CD4-positive, alpha-beta T cell (primary cell): ENCODE data around the gene TBX15. TPM values are rescaled to one million over a fixed set of nuclear protein-coding genes. Genes with fewer than 3 reads are reported as not detected.

Experiments
- ATAC-seq: fragments of 200-7000 bp; cut with Tn5 transposase; one replicate; pipeline ENCODE4 v1.10.0; 2022; ENCODE audit warnings: mild to moderate bottlenecking; ENCODE audit not compliant: poor library complexity
- CTCF ChIA-PET: fragments of 350-600 bp; sonication (Branson Sonifier 250); formaldehyde crosslinking; loops from one replicate; lab custom pipeline; 2021; ENCODE audit warnings: antibody characterized with exemption, inconsistent platforms; lab: Charles Lee
- POLR2A ChIA-PET: fragments of 350-600 bp; sonication (Branson Sonifier 250); formaldehyde crosslinking; loops from one replicate; lab custom pipeline; 2021; ENCODE audit warnings: antibody characterized with exemption, inconsistent platforms; lab: Charles Lee
- DNase-seq, 14 experiments: peaks; one replicate each; pipeline ENCODE4 v3.0.0-alpha.2; 2013 to 2020; ENCODE audit warnings: mixed read lengths in 2 of 14
- H3K27ac ChIP-seq, 2 donors: one replicate each; pipeline versions ENCODE4 v1.5.1 to v1.7.0; 2013; ENCODE audit warnings: low read length in 2 of 2, low read depth in 1 of 2, mild to moderate bottlenecking in 1 of 2
- H3K27me3 ChIP-seq, 2 experiments: 1 replicate in 1 of 2; 2 replicates in 1 of 2; pipeline versions ENCODE4 v1.6.1 to v1.7.0; 2013; ENCODE audit warnings: low read length in 2 of 2, control low read depth in 1 of 2, mild to moderate bottlenecking in 1 of 2, moderate library complexity in 1 of 2; ENCODE audit not compliant: insufficient read depth in 2 of 2, control insufficient read depth in 1 of 2
- H3K36me3 ChIP-seq: one replicate; pipeline ENCODE4 v1.6.1; 2013; ENCODE audit warnings: low read length, control low read depth; ENCODE audit not compliant: insufficient read depth
- H3K4me1 ChIP-seq: one replicate; pipeline ENCODE4 v1.6.1; 2013; ENCODE audit warnings: low read length, control low read depth; ENCODE audit not compliant: insufficient read depth
- H3K4me3 ChIP-seq: one replicate; pipeline ENCODE4 v1.5.1; 2013; ENCODE audit warnings: mild to moderate bottlenecking, low read length, moderate library complexity
- H3K9me3 ChIP-seq, 2 experiments: 1 replicate in 1 of 2; 2 replicates in 1 of 2; pipeline versions ENCODE4 v1.6.1 to v1.7.0; 2013; ENCODE audit warnings: low read length in 2 of 2, mild to moderate bottlenecking in 2 of 2, control low read depth in 1 of 2, moderate library complexity in 1 of 2; ENCODE audit not compliant: control insufficient read depth in 1 of 2, insufficient read depth in 1 of 2
- H3K27ac Mint-ChIP-seq: one replicate; pipeline ENCODE4 v1.8.0; 2020; ENCODE audit warnings: mixed read lengths
- H3K27me3 Mint-ChIP-seq: one replicate; pipeline ENCODE4 v1.8.0; 2021; ENCODE audit warnings: mixed read lengths
- H3K36me3 Mint-ChIP-seq: one replicate; pipeline ENCODE4 v1.8.0; 2021; ENCODE audit warnings: low read depth, mixed read lengths
- H3K4me1 Mint-ChIP-seq: one replicate; pipeline ENCODE4 v1.8.0; 2021; ENCODE audit warnings: low read depth, mixed read lengths
- H3K4me3 Mint-ChIP-seq: one replicate; pipeline ENCODE4 v1.8.0; 2020; ENCODE audit warnings: mild to moderate bottlenecking, mixed read lengths
- H3K9me3 Mint-ChIP-seq: one replicate; pipeline ENCODE4 v1.8.0; 2020; ENCODE audit warnings: mixed read lengths
- intact Hi-C, 2 experiments: fragments of 100-400 bp; cut with DNase I in 1 of 2; cut with micrococcal nuclease in 1 of 2; formaldehyde crosslinking; loops; one replicate each; pipeline versions ENCODE4 v1.15.1 to v1.9.0; 2023 to 2025; cut with DNase I, micrococcal nuclease
- total RNA-seq, 174 experiments: library from RNA in 2 of 174; stranded (reverse) in 2 of 174; gene quantifications; one replicate each; pipeline ENCODE4 v1.2.3 and lab custom pipeline; 2021 to 2026
- TF ChIP-seq, protein P1 (sequence below): fragments of 200-600 bp; IDR thresholded peaks from one replicate; pipeline ENCODE4 v1.8.0; 2022; ENCODE audit warnings: antibody characterized with exemption, mild to moderate bottlenecking

Gene TBX15
- total RNA-seq, 2 experiments from 2014 or later = not detected

DNA sequence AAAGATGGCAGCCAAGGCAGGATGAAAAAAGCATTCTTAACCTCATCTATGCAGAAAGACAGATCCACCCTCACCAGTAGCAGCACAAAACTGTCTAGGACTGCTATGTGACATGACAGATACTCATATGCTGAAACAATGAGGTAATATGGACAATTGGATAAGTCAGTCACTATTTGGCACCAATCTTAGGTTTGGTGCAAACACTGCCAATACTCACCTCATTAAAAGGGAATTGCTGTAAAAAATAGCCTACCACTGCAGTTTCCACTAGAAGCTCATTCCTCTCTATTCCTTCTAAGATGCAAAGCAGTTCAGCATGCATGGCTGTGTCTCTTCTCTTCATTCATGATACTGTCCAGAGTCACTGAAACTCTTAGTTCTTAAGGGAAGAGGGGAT lies 91.7 kb downstream of the TBX15 start:
- no peak for ATAC-seq
- Mint-ChIP-seq H3K9me3 (peaks cover 2% of the 10 kb centered on the region), H3K27ac (no peak overlapping the region), H3K4me3 (no peak overlapping the region), H3K36me3 (no peaks in the 10 kb centered on the region), H3K27me3 (no peaks in the 10 kb centered on the region), H3K4me1 (no peaks in the 10 kb centered on the region)
- intact Hi-C loops = no loop called here
- H3K27ac ChIP-seq = no peak overlapping the region
- CTCF ChIA-PET = no interaction called here
- TF ChIP-seq, protein P1, sequence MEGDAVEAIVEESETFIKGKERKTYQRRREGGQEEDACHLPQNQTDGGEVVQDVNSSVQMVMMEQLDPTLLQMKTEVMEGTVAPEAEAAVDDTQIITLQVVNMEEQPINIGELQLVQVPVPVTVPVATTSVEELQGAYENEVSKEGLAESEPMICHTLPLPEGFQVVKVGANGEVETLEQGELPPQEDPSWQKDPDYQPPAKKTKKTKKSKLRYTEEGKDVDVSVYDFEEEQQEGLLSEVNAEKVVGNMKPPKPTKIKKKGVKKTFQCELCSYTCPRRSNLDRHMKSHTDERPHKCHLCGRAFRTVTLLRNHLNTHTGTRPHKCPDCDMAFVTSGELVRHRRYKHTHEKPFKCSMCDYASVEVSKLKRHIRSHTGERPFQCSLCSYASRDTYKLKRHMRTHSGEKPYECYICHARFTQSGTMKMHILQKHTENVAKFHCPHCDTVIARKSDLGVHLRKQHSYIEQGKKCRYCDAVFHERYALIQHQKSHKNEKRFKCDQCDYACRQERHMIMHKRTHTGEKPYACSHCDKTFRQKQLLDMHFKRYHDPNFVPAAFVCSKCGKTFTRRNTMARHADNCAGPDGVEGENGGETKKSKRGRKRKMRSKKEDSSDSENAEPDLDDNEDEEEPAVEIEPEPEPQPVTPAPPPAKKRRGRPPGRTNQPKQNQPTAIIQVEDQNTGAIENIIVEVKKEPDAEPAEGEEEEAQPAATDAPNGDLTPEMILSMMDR = no peak
- no peak for DNase-seq
- H3K4me1 ChIP-seq = no peaks in the 10 kb centered on the region
- no peak overlapping the region for H3K4me3 ChIP-seq
- no peaks in the 10 kb centered on the region for H3K36me3 ChIP-seq
- POLR2A ChIA-PET = no interaction called here
- H3K9me3 ChIP-seq = no peaks in the 10 kb centered on the region
- H3K27me3 ChIP-seq = no peaks in the 10 kb centered on the region

DNA sequence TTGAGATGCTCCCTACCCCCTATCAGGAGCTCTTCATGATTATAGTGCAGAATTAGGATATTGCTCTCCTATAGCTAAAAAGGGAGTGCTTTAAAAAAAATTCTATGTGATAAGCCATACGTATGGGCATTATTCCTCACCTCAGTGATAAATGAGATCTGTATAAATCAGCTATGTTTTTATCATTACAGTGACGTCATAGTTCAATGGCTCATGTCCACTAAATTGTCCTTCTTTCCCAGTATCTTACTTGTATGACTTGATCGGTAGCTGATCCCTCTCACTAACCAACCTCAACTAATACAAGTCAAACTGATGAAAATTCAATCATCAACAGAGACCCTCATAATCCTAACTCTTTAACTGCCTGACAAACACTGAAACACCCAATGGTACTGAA lies 93.3 kb downstream of the TBX15 start:
- POLR2A ChIA-PET = no interaction called here
- Histone ChIP-seq H3K27me3 (no peaks in the 10 kb centered on the region), H3K9me3 (no peaks in the 10 kb centered on the region), H3K36me3 (no peaks in the 10 kb centered on the region), H3K4me3 (no peak overlapping the region), H3K4me1 (no peaks in the 10 kb centered on the region), H3K27ac (no peak overlapping the region)
- Mint-ChIP-seq H3K27ac (no peak overlapping the region), H3K4me3 (no peak overlapping the region), H3K9me3 (peaks cover 7% of the 10 kb centered on the region), H3K4me1 (no peaks in the 10 kb centered on the region), H3K36me3 (no peaks in the 10 kb centered on the region), H3K27me3 (no peaks in the 10 kb centered on the region)
- TF ChIP-seq, protein P1 = no peak
- ATAC-seq (no peak), DNase-seq (no peak)
- intact Hi-C loops = no loop called here
- CTCF ChIA-PET = no interaction called here

DNA sequence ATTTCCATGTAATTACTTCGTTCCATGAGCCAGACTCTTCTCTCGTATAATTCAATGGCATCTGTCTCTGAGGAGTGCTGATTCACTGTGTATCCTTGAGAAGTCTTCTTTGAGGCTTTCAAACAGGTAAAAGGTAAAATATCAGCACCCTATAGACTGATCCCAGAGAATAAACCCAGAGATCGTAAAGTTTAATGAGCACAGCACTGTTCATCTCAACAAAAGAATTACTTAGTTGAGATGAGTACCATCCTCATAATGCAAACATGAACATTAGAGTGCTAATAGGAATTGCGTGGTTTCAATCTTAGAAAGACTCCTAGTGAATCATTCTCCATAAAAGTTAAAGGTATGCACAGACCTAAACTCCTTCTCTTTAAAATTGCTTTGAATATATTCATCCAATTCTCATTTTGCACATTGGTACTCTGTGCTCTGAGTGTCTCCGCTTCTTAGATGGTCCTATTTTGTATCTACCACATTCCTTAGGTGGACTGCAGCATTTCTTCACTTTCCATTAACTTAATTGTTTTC lies 97.2 kb downstream of the TBX15 start:
- TF ChIP-seq, protein P1 = no peak
- Mint-ChIP-seq H3K4me1 (no peaks in the 10 kb centered on the region), H3K36me3 (no peaks in the 10 kb centered on the region), H3K27ac (no peak overlapping the region), H3K9me3 (peaks cover 7% of the 10 kb centered on the region), H3K27me3 (no peaks in the 10 kb centered on the region), H3K4me3 (no peak overlapping the region)
- DNase-seq (no peak), ATAC-seq (no peak)
- CTCF ChIA-PET = no interaction called here
- intact Hi-C loops = no loop called here
- H3K9me3 ChIP-seq = no peaks in the 10 kb centered on the region
- no peaks in the 10 kb centered on the region for H3K4me1 ChIP-seq
- H3K27ac ChIP-seq = no peak overlapping the region
- POLR2A ChIA-PET = no interaction called here
- no peaks in the 10 kb centered on the region for H3K36me3 ChIP-seq
- no peak overlapping the region for H3K4me3 ChIP-seq
- no peaks in the 10 kb centered on the region for H3K27me3 ChIP-seq
